HEK293 (cell line): Measurements from ENCODE around the gene UBA1.
A peak's percentile ranks its signal among the peaks of the same experiment; 100 is the strongest.

Experiments used
- CTCF ChIA-PET: fragments of 350-600 bp; formaldehyde crosslinking; extraction: SDS; loops from one replicate; lab custom pipeline; 2021; ENCODE audit warnings: antibody characterized with exemption; lab: Yijun Ruan, JAX
- POLR2A ChIA-PET: fragments of 300-600 bp; formaldehyde crosslinking; extraction: SDS; loops from one replicate; lab custom pipeline; 2020; ENCODE audit warnings: antibody characterized with exemption, inconsistent platforms; lab: Yijun Ruan, JAX
- H3K27ac ChIP-seq: fragments of 200-500 bp; sonication (Bioruptor generic); 2 replicates; pipeline ENCODE4 v1.5.1; 2014; ENCODE audit warnings: low read depth, low read length, control low read depth, inconsistent platforms; ENCODE audit errors: extremely low read depth
- H3K36me3 ChIP-seq, 2 experiments: fragments of 200-500 bp in 1 of 2; sonication (Bioruptor generic) in 1 of 2; 1 replicate in 1 of 2; 2 replicates in 1 of 2; pipeline ENCODE4 v1.5.1; 2014 to 2017; ENCODE audit warnings: inconsistent platforms in 2 of 2, low read length in 2 of 2; ENCODE audit not compliant: control insufficient read depth in 2 of 2, insufficient read depth in 1 of 2
- H3K4me1 ChIP-seq: fragments of 200-500 bp; sonication (Bioruptor generic); 2 replicates; pipeline ENCODE4 v1.5.1; 2014; ENCODE audit warnings: mild to moderate bottlenecking, low read length, inconsistent platforms; ENCODE audit not compliant: control insufficient read depth, insufficient read depth
- H3K4me3 ChIP-seq: 2 replicates; pipeline ENCODE4 v1.5.1; 2011; ENCODE audit warnings: low read depth, mild to moderate bottlenecking, control low read depth, low read length, moderate library complexity
- H3K9me3 ChIP-seq: fragments of 200-500 bp; sonication (Bioruptor generic); 2 replicates; pipeline ENCODE4 v1.5.1; 2014; ENCODE audit warnings: low read depth, low read length, inconsistent platforms; ENCODE audit not compliant: control insufficient read depth, insufficient read depth
- ELK4 ChIP-seq: IDR thresholded peaks from 2 replicates; pipeline ENCODE4 v1.6.1; 2011; ENCODE audit warnings: mild to moderate bottlenecking, low read depth, low read length, borderline replicate concordance
- INSM2 ChIP-seq: fragments of 450-650 bp; formaldehyde crosslinking; IDR thresholded peaks from 2 replicates; pipeline ENCODE4 v1.5.1; 2016; ENCODE audit warnings: missing biosample characterization, missing genetic modification characterization
- KLF16 ChIP-seq: fragments of 450-650 bp; formaldehyde crosslinking; IDR thresholded peaks from 2 replicates; pipeline ENCODE4 v1.5.1; 2017; ENCODE audit warnings: missing biosample characterization, missing genetic modification characterization
- MZF1 ChIP-seq: fragments of 450-650 bp; formaldehyde crosslinking; IDR thresholded peaks from 2 replicates; pipeline ENCODE4 v1.5.1; 2017; ENCODE audit warnings: missing biosample characterization, missing genetic modification characterization, borderline replicate concordance
- SALL2 ChIP-seq: fragments of 450-650 bp; formaldehyde crosslinking; IDR thresholded peaks from 2 replicates; pipeline ENCODE4 v1.5.0; 2017; ENCODE audit warnings: missing biosample characterization, mild to moderate bottlenecking, missing genetic modification characterization, borderline replicate concordance
- ZBTB20 ChIP-seq: fragments of 450-650 bp; formaldehyde crosslinking; IDR thresholded peaks from 2 replicates; pipeline ENCODE4 v1.5.1; 2016; ENCODE audit warnings: missing biosample characterization, missing genetic modification characterization
- ZNF138 ChIP-seq: fragments of 450-650 bp; formaldehyde crosslinking; IDR thresholded peaks from 2 replicates; pipeline ENCODE4 v1.5.1; 2016; ENCODE audit warnings: missing biosample characterization, missing genetic modification characterization, borderline replicate concordance
- ZNF157 ChIP-seq: fragments of 450-650 bp; formaldehyde crosslinking; IDR thresholded peaks from 2 replicates; pipeline ENCODE4 v1.5.1; 2016; ENCODE audit warnings: missing biosample characterization, missing genetic modification characterization
- ZNF175 ChIP-seq: fragments of 450-650 bp; formaldehyde crosslinking; IDR thresholded peaks from 2 replicates; pipeline ENCODE4 v1.5.1; 2016; ENCODE audit warnings: missing biosample characterization, missing genetic modification characterization
- ZNF221 ChIP-seq: fragments of 450-650 bp; formaldehyde crosslinking; IDR thresholded peaks from 2 replicates; pipeline ENCODE4 v1.5.1; 2017; ENCODE audit warnings: missing biosample characterization, missing genetic modification characterization, borderline replicate concordance
- ZNF248 ChIP-seq: fragments of 450-650 bp; formaldehyde crosslinking; IDR thresholded peaks from 2 replicates; pipeline ENCODE4 v1.5.1; 2017; ENCODE audit warnings: missing biosample characterization, missing genetic modification characterization
- ZNF335 ChIP-seq: fragments of 450-650 bp; formaldehyde crosslinking; conservative IDR thresholded peaks from 2 replicates; pipeline ENCODE4 v1.5.1; 2016; ENCODE audit warnings: missing biosample characterization, missing genetic modification characterization
- ZNF426 ChIP-seq: fragments of 450-650 bp; formaldehyde crosslinking; IDR thresholded peaks from 2 replicates; pipeline ENCODE4 v1.5.1; 2017; ENCODE audit warnings: missing biosample characterization, missing genetic modification characterization, mild to moderate bottlenecking, inconsistent platforms, moderate library complexity
- ZNF501 ChIP-seq: fragments of 450-650 bp; formaldehyde crosslinking; IDR thresholded peaks from 2 replicates; pipeline ENCODE4 v1.5.1; 2016; ENCODE audit warnings: missing biosample characterization, missing genetic modification characterization
- ZNF530 ChIP-seq: fragments of 450-650 bp; formaldehyde crosslinking; IDR thresholded peaks from 2 replicates; pipeline ENCODE4 v1.5.1; 2016; ENCODE audit warnings: low read depth, missing biosample characterization, missing genetic modification characterization
- ZNF548 ChIP-seq: fragments of 450-650 bp; formaldehyde crosslinking; IDR thresholded peaks from 2 replicates; pipeline ENCODE4 v1.5.1; 2016; ENCODE audit warnings: missing biosample characterization, missing genetic modification characterization
- ZNF629 ChIP-seq: fragments of 450-650 bp; formaldehyde crosslinking; IDR thresholded peaks from 2 replicates; pipeline ENCODE4 v1.5.1; 2017; ENCODE audit warnings: missing biosample characterization, missing genetic modification characterization
- ZNF660 ChIP-seq: fragments of 450-650 bp; IDR thresholded peaks from 2 replicates; pipeline ENCODE4 v1.5.1; 2018; ENCODE audit warnings: missing biosample characterization, mild to moderate bottlenecking, missing genetic modification characterization
- ZNF664 ChIP-seq: fragments of 450-650 bp; formaldehyde crosslinking; IDR thresholded peaks from 2 replicates; pipeline ENCODE4 v1.5.1; 2016; ENCODE audit warnings: missing biosample characterization, missing genetic modification characterization
- ZNF701 ChIP-seq: fragments of 450-650 bp; formaldehyde crosslinking; IDR thresholded peaks from 2 replicates; pipeline ENCODE4 v1.5.1; 2016; ENCODE audit warnings: missing biosample characterization, missing genetic modification characterization
- ZNF707 ChIP-seq: fragments of 450-650 bp; formaldehyde crosslinking; IDR thresholded peaks from 2 replicates; pipeline ENCODE4 v1.5.1; 2016; ENCODE audit warnings: missing biosample characterization, missing genetic modification characterization
- ZNF843 ChIP-seq: fragments of 450-650 bp; formaldehyde crosslinking; IDR thresholded peaks from 2 replicates; pipeline ENCODE4 v1.5.1; 2016; ENCODE audit warnings: missing biosample characterization, missing genetic modification characterization
- ZSCAN4 ChIP-seq: fragments of 450-650 bp; formaldehyde crosslinking; IDR thresholded peaks from 2 replicates; pipeline ENCODE4 v1.5.1; 2017; ENCODE audit warnings: missing biosample characterization, missing genetic modification characterization
- TF ChIP-seq, protein P1 (sequence below): fragments of 450-650 bp; formaldehyde crosslinking; IDR thresholded peaks from 2 replicates; pipeline ENCODE4 v1.5.1; 2016; ENCODE audit warnings: missing biosample characterization, missing genetic modification characterization
- TF ChIP-seq, protein P2 (sequence below): fragments of 450-650 bp; formaldehyde crosslinking; IDR thresholded peaks from 2 replicates; pipeline ENCODE4 v1.5.1; 2017; ENCODE audit warnings: missing biosample characterization, missing genetic modification characterization

Gene UBA1

DNA sequence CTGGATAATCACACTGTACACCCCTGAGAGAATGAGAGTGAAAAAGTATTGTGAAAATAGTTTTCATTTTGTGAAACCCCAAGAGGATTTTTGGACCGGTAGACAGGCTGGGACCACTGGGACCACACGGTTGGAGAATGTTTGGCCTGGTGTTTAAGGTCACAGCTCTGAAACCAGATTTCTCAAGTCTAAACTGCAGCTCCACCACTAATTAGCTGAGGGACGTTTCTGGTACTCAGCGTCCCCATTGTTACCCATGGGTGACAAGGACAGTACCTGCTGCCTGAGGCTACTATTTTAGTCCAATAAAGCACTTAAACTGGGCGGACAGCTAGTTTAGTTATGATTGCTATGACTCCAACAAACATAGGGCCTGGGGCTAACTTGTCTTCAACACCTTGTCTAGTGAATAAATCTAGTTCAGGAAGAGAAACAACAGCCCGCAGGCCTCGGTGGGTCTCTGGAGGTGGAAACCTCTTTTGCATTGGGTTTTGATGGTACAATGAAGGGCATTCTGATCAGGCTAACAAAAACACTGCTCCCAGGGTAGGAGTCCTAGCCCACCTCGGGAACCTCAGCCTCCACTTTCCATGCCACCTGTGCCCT, 38.7 kb downstream of the UBA1 start:
- Histone ChIP-seq H3K9me3 (no peaks in the 10 kb centered on the region), H3K4me3 (peak overlapping the region; percentile 87), H3K4me1 (peaks cover 7% of the 10 kb centered on the region; the same call in 1 of the 2 replicates), H3K36me3 (peaks cover 19 to 35% of the 10 kb centered on the region in 2 experiments), H3K27ac (peak overlapping the region; percentile 100)
- POLR2A ChIA-PET: interaction anchor here (0.7 to 3.8 kb wide), 13 partner anchors 8 to 291 kb away, joined by 3 to 124 read pairs (median 6); partner anchors contain the start of genes CDK16, NDUFB11 and RBM10
- CTCF ChIA-PET: interaction anchor here (0.7 to 1.4 kb wide), 2 partner anchors 153 to 566 kb away, joined by 3 to 7 read pairs; no protein-coding TSS in a partner anchor
- TF ChIP-seq ZNF530 (tag by site-specific recombination) (no peak), ZNF629 (0 out of 2 replicates have a peak, but pooled peaks have one; percentile 2), ZNF701 (no peak), ZBTB20 (tag by site-specific recombination) (0 out of 2 replicates have a peak, but pooled peaks have one; percentile 33), ZNF660 (tag by site-specific recombination) (no peak), ZNF707 (tag by site-specific recombination) (no peak), ZNF248 (tag by site-specific recombination) (no peak), SALL2 (tag by site-specific recombination) (no peak), ZNF664 (tag by site-specific recombination) (no peak), ZNF157 (tag by site-specific recombination) (no peak), ZNF138 (tag by site-specific recombination) (no peak), ZNF426 (tag by site-specific recombination) (no peak), ELK4 (0 out of 2 replicates have a peak, but pooled peaks have one; percentile 2), MZF1 (tag by site-specific recombination) (no peak), ZNF221 (tag by site-specific recombination) (no peak), ZNF548 (tag by site-specific recombination) (no peak)
- TF ChIP-seq, protein P1, sequence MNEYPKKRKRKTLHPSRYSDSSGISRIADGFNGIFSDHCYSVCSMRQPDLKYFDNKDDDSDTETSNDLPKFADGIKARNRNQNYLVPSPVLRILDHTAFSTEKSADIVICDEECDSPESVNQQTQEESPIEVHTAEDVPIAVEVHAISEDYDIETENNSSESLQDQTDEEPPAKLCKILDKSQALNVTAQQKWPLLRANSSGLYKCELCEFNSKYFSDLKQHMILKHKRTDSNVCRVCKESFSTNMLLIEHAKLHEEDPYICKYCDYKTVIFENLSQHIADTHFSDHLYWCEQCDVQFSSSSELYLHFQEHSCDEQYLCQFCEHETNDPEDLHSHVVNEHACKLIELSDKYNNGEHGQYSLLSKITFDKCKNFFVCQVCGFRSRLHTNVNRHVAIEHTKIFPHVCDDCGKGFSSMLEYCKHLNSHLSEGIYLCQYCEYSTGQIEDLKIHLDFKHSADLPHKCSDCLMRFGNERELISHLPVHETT (tag by site-specific recombination): no peak
- TF ChIP-seq, protein P2, sequence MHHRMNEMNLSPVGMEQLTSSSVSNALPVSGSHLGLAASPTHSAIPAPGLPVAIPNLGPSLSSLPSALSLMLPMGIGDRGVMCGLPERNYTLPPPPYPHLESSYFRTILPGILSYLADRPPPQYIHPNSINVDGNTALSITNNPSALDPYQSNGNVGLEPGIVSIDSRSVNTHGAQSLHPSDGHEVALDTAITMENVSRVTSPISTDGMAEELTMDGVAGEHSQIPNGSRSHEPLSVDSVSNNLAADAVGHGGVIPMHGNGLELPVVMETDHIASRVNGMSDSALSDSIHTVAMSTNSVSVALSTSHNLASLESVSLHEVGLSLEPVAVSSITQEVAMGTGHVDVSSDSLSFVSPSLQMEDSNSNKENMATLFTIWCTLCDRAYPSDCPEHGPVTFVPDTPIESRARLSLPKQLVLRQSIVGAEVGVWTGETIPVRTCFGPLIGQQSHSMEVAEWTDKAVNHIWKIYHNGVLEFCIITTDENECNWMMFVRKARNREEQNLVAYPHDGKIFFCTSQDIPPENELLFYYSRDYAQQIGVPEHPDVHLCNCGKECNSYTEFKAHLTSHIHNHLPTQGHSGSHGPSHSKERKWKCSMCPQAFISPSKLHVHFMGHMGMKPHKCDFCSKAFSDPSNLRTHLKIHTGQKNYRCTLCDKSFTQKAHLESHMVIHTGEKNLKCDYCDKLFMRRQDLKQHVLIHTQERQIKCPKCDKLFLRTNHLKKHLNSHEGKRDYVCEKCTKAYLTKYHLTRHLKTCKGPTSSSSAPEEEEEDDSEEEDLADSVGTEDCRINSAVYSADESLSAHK: no peak

DNA sequence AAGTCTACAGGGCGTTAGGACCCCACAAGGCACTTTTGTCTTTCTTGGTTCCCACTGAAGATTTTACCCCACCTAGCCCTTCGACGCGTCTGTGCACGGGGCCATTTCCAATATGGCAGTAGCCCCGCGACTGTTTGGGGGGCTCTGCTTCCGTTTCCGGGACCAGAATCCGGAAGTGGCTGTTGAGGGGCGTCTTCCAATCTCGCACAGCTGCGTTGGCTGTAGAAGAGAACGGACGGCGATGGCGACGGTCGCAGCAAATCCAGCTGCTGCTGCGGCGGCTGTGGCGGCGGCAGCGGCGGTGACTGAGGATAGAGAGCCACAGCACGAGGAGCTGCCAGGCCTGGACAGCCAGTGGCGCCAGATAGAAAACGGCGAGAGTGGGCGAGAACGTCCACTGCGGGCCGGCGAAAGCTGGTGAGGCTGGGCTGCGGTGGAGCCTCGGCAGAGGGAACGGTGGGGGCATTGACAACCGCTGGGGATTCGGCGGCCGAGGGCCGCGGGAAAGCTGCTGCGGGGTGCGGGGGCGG, 39.2 kb downstream of the UBA1 start, which contains the start of gene USP11:
Gene USP11, plus strand, starts transcription at position 207 of the 530 bp plus-strand sequence. Its CDS starts 35 bp downstream, at position 242.
- H3K4me3 ChIP-seq: peak within 1 kb of the TSS; percentile 87
- CTCF ChIA-PET: interaction anchor here (1.4 kb wide), 1 partner anchor 152 kb away, joined by 7 read pairs; no protein-coding TSS in a partner anchor
- TF ChIP-seq ZNF843 (peak; percentile 13; the same call in 1 of the 2 replicates), KLF16 (tag by site-specific recombination) (peak; percentile 79), ZNF335 (tag by site-specific recombination) (peak; percentile 64), ZNF501 (peak; percentile 83; the same call in 1 of the 2 replicates), ZNF175 (tag by site-specific recombination) (no peak), INSM2 (tag by site-specific recombination) (peak; percentile 24; the same call in 1 of the 2 replicates), ZSCAN4 (tag by site-specific recombination) (0 out of 2 replicates have a peak, but pooled peaks have one; percentile 12)

More for the DNA sequence above, 39.2 kb downstream of the UBA1 start, which contains the start of gene USP11:
- Histone ChIP-seq H3K36me3 (peaks cover 15 to 29% of the 10 kb centered on the region in 2 experiments), H3K27ac (peak within 1 kb of the TSS; percentile 100), H3K9me3 (no peaks in the 10 kb centered on the region), H3K4me1 (peaks cover 7% of the 10 kb centered on the region; the same call in 1 of the 2 replicates)
- POLR2A ChIA-PET: interaction anchor here (0.6 to 3.8 kb wide), 18 partner anchors 9 to 291 kb away, joined by 3 to 124 read pairs (median 4); partner anchors contain the start of genes CDK16, NDUFB11 and RBM10
